Endothelial cell of umbilical vein (primary cell): ENCODE results near the gene HYDIN. TPM values are rescaled to one million over a fixed set of nuclear protein-coding genes. Genes with fewer than 3 reads are reported as not detected.

ENCODE experiments used
- BruUV-seq: library from RNA; stranded (reverse); fragments of 400-500 nt; replicated peaks from 2 replicates; lab custom pipeline; 2021; lab: Mats Ljungman, UMichigan
- CTCF ChIA-PET: fragments of 300-600, 350-600 bp; sonication (Branson Sonifier 250); formaldehyde crosslinking; loops from one replicate; lab custom pipeline; 2021; ENCODE audit warnings: antibody characterized with exemption, inconsistent platforms; lab: Charles Lee
- POLR2A ChIA-PET: fragments of 300-600, 350-600 bp; sonication (Branson Sonifier 250); formaldehyde crosslinking; loops from one replicate; lab custom pipeline; 2021; ENCODE audit warnings: antibody characterized with exemption, inconsistent platforms; lab: Charles Lee
- DNase-seq: peaks from one replicate; pipeline ENCODE4 v3.0.0-alpha.2; 2011; ENCODE audit warnings: low read depth, low spot score
- FAIRE-seq: peaks from 2 replicates; lab custom pipeline; 2011; peaks lifted over from hg19 to GRCh38; lab: Jason Lieb, UNC
- H2AFZ ChIP-seq: 2 replicates; pipeline ENCODE4 v1.6.0; 2012; ENCODE audit warnings: low read depth, low read length, control low read depth, inconsistent platforms
- H3K27ac ChIP-seq: 2 replicates; pipeline ENCODE4 v1.5.1; 2011; ENCODE audit warnings: low read depth, mild to moderate bottlenecking, control low read depth, low read length, moderate library complexity; ENCODE audit not compliant: insufficient read depth
- H3K27me3 ChIP-seq, 2 experiments: 2 replicates each; pipeline versions ENCODE4 v1.6.0 to v1.6.1; 2011; ENCODE audit warnings: low read length in 2 of 2, mixed read lengths in 1 of 2; ENCODE audit not compliant: control insufficient read depth in 2 of 2, insufficient read depth in 2 of 2
- H3K36me3 ChIP-seq, 2 experiments: 2 replicates in 1 of 2; 3 replicates in 1 of 2; pipeline ENCODE4 v1.5.1; 2011; ENCODE audit warnings: low read length in 2 of 2, mild to moderate bottlenecking in 1 of 2, moderate library complexity in 1 of 2; ENCODE audit not compliant: control insufficient read depth in 2 of 2, insufficient read depth in 2 of 2; ENCODE audit errors: extremely low read depth in 1 of 2
- H3K4me1 ChIP-seq: 3 replicates; pipeline ENCODE4 v1.5.1; 2011; ENCODE audit warnings: mild to moderate bottlenecking, low read length; ENCODE audit not compliant: control insufficient read depth, insufficient read depth; ENCODE audit errors: extremely low read depth
- H3K4me2 ChIP-seq: 2 replicates; pipeline ENCODE4 v1.6.1; 2011; ENCODE audit warnings: low read length, control low read depth, mixed read lengths; ENCODE audit not compliant: insufficient read depth
- H3K4me3 ChIP-seq, 3 experiments: fragments of 200-600 bp in 1 of 3; sonication (generic), shearing (Covaris generic) in 1 of 3; replicated peaks in 1 of 3; 2 replicates each; pipeline ENCODE4 v1.5.1; 2011 to 2016; ENCODE audit warnings: control low read depth in 3 of 3, low read length in 3 of 3, mild to moderate bottlenecking in 2 of 3, inconsistent platforms in 1 of 3, low read depth in 1 of 3, moderate library complexity in 1 of 3; ENCODE audit not compliant: insufficient read depth in 1 of 3
- H3K79me2 ChIP-seq: 2 replicates; pipeline ENCODE4 v1.6.0; 2012; ENCODE audit warnings: low read length, inconsistent platforms; ENCODE audit not compliant: control insufficient read depth, insufficient read depth
- H3K9ac ChIP-seq: replicated peaks from 2 replicates; pipeline ENCODE3; 2011; ENCODE audit warnings: low read length, control low read depth; ENCODE audit not compliant: insufficient read depth; ENCODE audit errors: extremely low read depth
- H3K9me1 ChIP-seq: replicated peaks from 3 replicates; pipeline ENCODE4 v1.6.0; 2011; ENCODE audit warnings: mild to moderate bottlenecking, low read length; ENCODE audit not compliant: control insufficient read depth, insufficient read depth; ENCODE audit errors: extremely low read depth
- H3K9me3 ChIP-seq: replicated peaks from 2 replicates; pipeline ENCODE4 v1.5.1; 2012; ENCODE audit warnings: low read length, inconsistent platforms; ENCODE audit not compliant: control insufficient read depth, insufficient read depth
- H4K20me1 ChIP-seq: replicated peaks from 2 replicates; pipeline ENCODE3; 2011; ENCODE audit warnings: mild to moderate bottlenecking, low read length; ENCODE audit not compliant: control insufficient read depth, insufficient read depth; ENCODE audit errors: extremely low read depth
- CTCF ChIP-seq, 2 donors: IDR thresholded peaks; 1 replicate in 1 of 2; 2 replicates in 1 of 2; pipeline ENCODE4 v1.5.1; 2011; ENCODE audit warnings: low read length in 2 of 2, mild to moderate bottlenecking in 2 of 2, moderate library complexity in 2 of 2, control low read depth in 1 of 2, inconsistent platforms in 1 of 2, low read depth in 1 of 2; ENCODE audit not compliant: insufficient read depth in 1 of 2; ENCODE audit errors: extremely low read depth in 1 of 2
- EZH2 ChIP-seq: IDR thresholded peaks from 2 replicates; pipeline ENCODE4 v1.6.1; 2012; ENCODE audit warnings: borderline replicate concordance, low read depth, mild to moderate bottlenecking, moderate library complexity, low read length, inconsistent platforms; ENCODE audit not compliant: severe bottlenecking
- FOS ChIP-seq: IDR thresholded peaks from 2 replicates; pipeline ENCODE4 v1.6.1; 2011; ENCODE audit warnings: mild to moderate bottlenecking, low read length, moderate library complexity, borderline replicate concordance; ENCODE audit not compliant: insufficient read depth
- GATA2 ChIP-seq: IDR thresholded peaks from 2 replicates; pipeline ENCODE4 v1.7.0; 2011; ENCODE audit warnings: low read depth, mild to moderate bottlenecking, moderate library complexity, mixed read lengths, low read length; ENCODE audit not compliant: insufficient read length, insufficient read depth
- JUN ChIP-seq: IDR thresholded peaks from 2 replicates; pipeline ENCODE4 v1.6.1; 2011; ENCODE audit warnings: borderline replicate concordance, low read depth; ENCODE audit not compliant: insufficient read length, insufficient read depth
- MAX ChIP-seq: IDR thresholded peaks from 2 replicates; pipeline ENCODE4 v1.6.1; 2011; ENCODE audit not compliant: insufficient read depth, insufficient read length
- MYC ChIP-seq: IDR thresholded peaks from one replicate; pipeline ENCODE4 v1.6.1; 2011; ENCODE audit warnings: mild to moderate bottlenecking, low read depth, low read length
- POLR2A ChIP-seq: IDR thresholded peaks from 2 replicates; pipeline ENCODE4 v1.6.1; 2012; ENCODE audit warnings: low read depth, mild to moderate bottlenecking, control low read depth, low read length
- POLR2AphosphoS5 ChIP-seq: IDR thresholded peaks from 2 replicates; pipeline ENCODE4 v1.6.1; 2012; ENCODE audit warnings: low read depth, mild to moderate bottlenecking, control low read depth, low read length, moderate library complexity; ENCODE audit not compliant: insufficient read depth
- dilution Hi-C: fragments of 300-500 bp; cut with MboI; formaldehyde crosslinking; loops from one replicate; pipeline ENCODE4 v1.15.0; 2019; ENCODE audit warnings: low sequenced_read_pairs; ENCODE audit not compliant: extremely low pct_ligation_motif_present
- intact Hi-C: fragments of 100-400 bp; cut with micrococcal nuclease; formaldehyde crosslinking; loops from one replicate; pipeline ENCODE4 v1.10.0; 2022
- polyA plus RNA-seq, 4 experiments: library from polyadenylated mRNA; depleted of rRNA in 3 of 4; stranded (reverse) in 3 of 4; unstranded in 1 of 4; fragments of >200 nt; gene quantifications; 2 replicates each; pipeline versions ENCODE4 v1.2.1 to v1.2.3, GENCODE V29; 2011 to 2012; ENCODE audit warnings: missing spikeins in 1 of 4
- total RNA-seq: library from RNA; stranded (reverse); gene quantifications from 2 replicates; pipeline ENCODE4 v1.2.3, GENCODE V29; 2021

The HYDIN gene
- total and polyA plus RNA-seq, 2 donors (not counting 3 experiments of a cell fraction or from before 2014, with no cell fraction given), result not detected

- no TSS peak for BruUV-seq
- no peaks in the 10 kb centered on the region for H3K9me1 ChIP-seq
- H3K4me3 ChIP-seq, result no peak overlapping the region
- CTCF ChIA-PET, result no interaction called here
- no peaks in the 10 kb centered on the region for H3K9me3 ChIP-seq
- dilution Hi-C loops (no loop called here), intact Hi-C loops (no loop called here)
- peaks cover 0 to 3% of the 10 kb centered on the region in 2 experiments for H3K27me3 ChIP-seq
- peak overlapping the region; percentile 55 for H3K27ac ChIP-seq
- no peak for FAIRE-seq
- H3K4me1 ChIP-seq, result peaks cover 21% of the 10 kb centered on the region
- POLR2A ChIA-PET, result no interaction called here
- peak overlapping the region; percentile 16 for H3K4me2 ChIP-seq
- H3K9ac ChIP-seq, result no peak overlapping the region
- H3K36me3 ChIP-seq, result no peaks in the 10 kb centered on the region
- no peak for TF ChIP-seq JUN
- no peak for TF ChIP-seq POLR2A
- TF ChIP-seq FOS, result no peak
- no peak for TF ChIP-seq CTCF (IDR thresholded peaks at IDR 0.05; ENCODE audit: extremely low read depth in 1 of 2, insufficient read depth in 1 of 2, low read depth in 1 of 2, low read length in 2 of 2)
- no peak for TF ChIP-seq MAX
- no peak for TF ChIP-seq EZH2
- no peak for TF ChIP-seq MYC
- no peak for TF ChIP-seq POLR2AphosphoS5
- no peak for TF ChIP-seq GATA2
- H2AFZ ChIP-seq, result no peak overlapping the region
- peaks cover 3% of the 10 kb centered on the region for H3K79me2 ChIP-seq
- no peak for DNase-seq
- H4K20me1 ChIP-seq, result no peaks in the 10 kb centered on the region
Measured at GRCh38 chr16:70805380-70805779, 425.1 kb downstream of the HYDIN start.
